GM12878 (cell line): Measurements from ENCODE around the gene ELF2. TPM values are rescaled to one million over a fixed set of nuclear protein-coding genes. Genes with fewer than 3 reads are reported as not detected.

Experiments
- BACH1 ChIP-seq: fragments of 450-650 bp; IDR thresholded peaks from 2 replicates; pipeline ENCODE4 v1.6.1; 2017; ENCODE audit warnings: mild to moderate bottlenecking, borderline replicate concordance
- FOS ChIP-seq: IDR thresholded peaks from 3 replicates; pipeline ENCODE4 v1.6.1; 2011; ENCODE audit warnings: borderline replicate concordance; ENCODE audit not compliant: insufficient read length; ENCODE audit errors: extremely low read depth
- HCFC1 ChIP-seq: fragments of 150-350 bp; IDR thresholded peaks from 2 replicates; pipeline ENCODE4 v1.6.1; 2014; ENCODE audit warnings: low read length
- IKZF1 ChIP-seq: fragments of 450-650 bp; conservative IDR thresholded peaks from 2 replicates; pipeline ENCODE4 v1.6.1; 2017; ENCODE audit warnings: antibody characterized with exemption, mild to moderate bottlenecking
- IKZF2 ChIP-seq, 2 experiments: fragments of 450-650 bp; IDR thresholded peaks; 2 replicates each; pipeline ENCODE4 v1.6.1; 2017; ENCODE audit warnings: mild to moderate bottlenecking in 2 of 2, moderate library complexity in 2 of 2
- PBX3 ChIP-seq: IDR thresholded peaks from 2 replicates; pipeline ENCODE4 v1.6.1; 2011; ENCODE audit warnings: mild to moderate bottlenecking, low read depth, low read length, moderate library complexity; ENCODE audit not compliant: insufficient replicate concordance
- POLR2A ChIP-seq: IDR thresholded peaks from 2 replicates; pipeline ENCODE4 v1.6.1; 2011; ENCODE audit warnings: low read depth, mild to moderate bottlenecking, low read length
- POLR2AphosphoS5 ChIP-seq: IDR thresholded peaks from 2 replicates; pipeline ENCODE4 v1.6.1; 2011; ENCODE audit warnings: mild to moderate bottlenecking, low read length, inconsistent platforms
- RFX5 ChIP-seq: IDR thresholded peaks from 2 replicates; pipeline ENCODE4 v1.6.1; 2011; ENCODE audit warnings: low read depth, low read length, improper control_type of control experiment
- SMAD5 ChIP-seq: IDR thresholded peaks from 2 replicates; pipeline ENCODE4 v1.6.1; 2016; ENCODE audit warnings: antibody characterized with exemption, low read depth
- ZNF687 ChIP-seq: fragments of 450-650 bp; IDR thresholded peaks from 2 replicates; pipeline ENCODE4 v1.6.1; 2017; ENCODE audit warnings: mild to moderate bottlenecking, moderate library complexity
- polyA plus RNA-seq, 11 experiments: library from polyadenylated mRNA; depleted of rRNA in 4 of 11; unstranded in 6 of 11; stranded (reverse) in 5 of 11; fragments of >200 nt; fragmentation: Nextera tagmentation in 4 of 11; fragmentation: Illumina TruSeq in 1 of 11; extraction: Ambion mirVana in 4 of 11; extraction: Trizol in 1 of 11; gene quantifications; 1 replicate in 1 of 11; 2 replicates in 10 of 11; pipeline versions ENCODE4 v1.2.1 to v1.2.3, GENCODE V29; 2011 to 2016; ENCODE audit warnings: inconsistent platforms in 2 of 11, missing spikeins in 2 of 11, low read depth in 1 of 11
- total RNA-seq, 4 experiments: library from RNA; depleted of rRNA in 3 of 4; stranded (reverse); fragments of >200 nt in 3 of 4; fragmentation: Illumina TruSeq in 1 of 4; extraction: Trizol in 1 of 4; gene quantifications; 2 replicates each; pipeline versions ENCODE4 v1.2.1 to v1.2.3, GENCODE V29; 2013 to 2021
- TF ChIP-seq, protein P1 (sequence below): IDR thresholded peaks from 2 replicates; pipeline ENCODE4 v1.6.1; 2012; ENCODE audit warnings: low read length, inconsistent platforms
- TF ChIP-seq, protein P2 (sequence below): fragments of 450-650 bp; IDR thresholded peaks from 2 replicates; pipeline ENCODE4 v1.6.1; 2016; ENCODE audit warnings: mild to moderate bottlenecking, moderate library complexity, borderline replicate concordance
- TF ChIP-seq, protein P3 (sequence below): IDR thresholded peaks from 2 replicates; pipeline ENCODE4 v1.6.1; 2012; ENCODE audit warnings: low read depth, low read length, improper control_type of control experiment

Gene ELF2
- total and polyA plus RNA-seq, 10 of the 15 experiments (the other 5 are each of a cell fraction or from before 2014, with no cell fraction given), result 10.5 to 30.1 (median 20.5) TPM

GRCh38 chr4:139082750-139083606, 94.0 kb downstream of the ELF2 start (continued):
- TF ChIP-seq, protein P1, sequence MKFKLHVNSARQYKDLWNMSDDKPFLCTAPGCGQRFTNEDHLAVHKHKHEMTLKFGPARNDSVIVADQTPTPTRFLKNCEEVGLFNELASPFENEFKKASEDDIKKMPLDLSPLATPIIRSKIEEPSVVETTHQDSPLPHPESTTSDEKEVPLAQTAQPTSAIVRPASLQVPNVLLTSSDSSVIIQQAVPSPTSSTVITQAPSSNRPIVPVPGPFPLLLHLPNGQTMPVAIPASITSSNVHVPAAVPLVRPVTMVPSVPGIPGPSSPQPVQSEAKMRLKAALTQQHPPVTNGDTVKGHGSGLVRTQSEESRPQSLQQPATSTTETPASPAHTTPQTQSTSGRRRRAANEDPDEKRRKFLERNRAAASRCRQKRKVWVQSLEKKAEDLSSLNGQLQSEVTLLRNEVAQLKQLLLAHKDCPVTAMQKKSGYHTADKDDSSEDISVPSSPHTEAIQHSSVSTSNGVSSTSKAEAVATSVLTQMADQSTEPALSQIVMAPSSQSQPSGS, result no peak; the same call in 1 of the 2 replicates
- TF ChIP-seq IKZF2 (IDR thresholded peaks at IDR 0.05) (peak; percentile 58 to 61; a peak in 2 of 4 replicates), POLR2AphosphoS5 (peak; percentile 56), FOS (peak; percentile 38), BACH1 (peak; percentile 65; the same call in 1 of the 2 replicates), POLR2A (peak; percentile 61), SMAD5 (peak; percentile 52; the same call in 1 of the 2 replicates), RFX5 (0 out of 2 replicates have a peak, but pooled peaks have one; percentile 59), HCFC1 (peak; percentile 66), IKZF1 (peak; percentile 7; the same call in 1 of the 2 replicates), ZNF687 (peak; percentile 57; the same call in 1 of the 2 replicates), PBX3 (peak; percentile 96)
- TF ChIP-seq, protein P2, sequence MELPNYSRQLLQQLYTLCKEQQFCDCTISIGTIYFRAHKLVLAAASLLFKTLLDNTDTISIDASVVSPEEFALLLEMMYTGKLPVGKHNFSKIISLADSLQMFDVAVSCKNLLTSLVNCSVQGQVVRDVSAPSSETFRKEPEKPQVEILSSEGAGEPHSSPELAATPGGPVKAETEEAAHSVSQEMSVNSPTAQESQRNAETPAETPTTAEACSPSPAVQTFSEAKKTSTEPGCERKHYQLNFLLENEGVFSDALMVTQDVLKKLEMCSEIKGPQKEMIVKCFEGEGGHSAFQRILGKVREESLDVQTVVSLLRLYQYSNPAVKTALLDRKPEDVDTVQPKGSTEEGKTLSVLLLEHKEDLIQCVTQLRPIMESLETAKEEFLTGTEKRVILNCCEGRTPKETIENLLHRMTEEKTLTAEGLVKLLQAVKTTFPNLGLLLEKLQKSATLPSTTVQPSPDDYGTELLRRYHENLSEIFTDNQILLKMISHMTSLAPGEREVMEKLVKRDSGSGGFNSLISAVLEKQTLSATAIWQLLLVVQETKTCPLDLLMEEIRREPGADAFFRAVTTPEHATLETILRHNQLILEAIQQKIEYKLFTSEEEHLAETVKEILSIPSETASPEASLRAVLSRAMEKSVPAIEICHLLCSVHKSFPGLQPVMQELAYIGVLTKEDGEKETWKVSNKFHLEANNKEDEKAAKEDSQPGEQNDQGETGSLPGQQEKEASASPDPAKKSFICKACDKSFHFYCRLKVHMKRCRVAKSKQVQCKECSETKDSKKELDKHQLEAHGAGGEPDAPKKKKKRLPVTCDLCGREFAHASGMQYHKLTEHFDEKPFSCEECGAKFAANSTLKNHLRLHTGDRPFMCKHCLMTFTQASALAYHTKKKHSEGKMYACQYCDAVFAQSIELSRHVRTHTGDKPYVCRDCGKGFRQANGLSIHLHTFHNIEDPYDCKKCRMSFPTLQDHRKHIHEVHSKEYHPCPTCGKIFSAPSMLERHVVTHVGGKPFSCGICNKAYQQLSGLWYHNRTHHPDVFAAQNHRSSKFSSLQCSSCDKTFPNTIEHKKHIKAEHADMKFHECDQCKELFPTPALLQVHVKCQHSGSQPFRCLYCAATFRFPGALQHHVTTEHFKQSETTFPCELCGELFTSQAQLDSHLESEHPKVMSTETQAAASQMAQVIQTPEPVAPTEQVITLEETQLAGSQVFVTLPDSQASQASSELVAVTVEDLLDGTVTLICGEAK, result peak; percentile 74; the same call in 1 of the 2 replicates
- TF ChIP-seq, protein P3, sequence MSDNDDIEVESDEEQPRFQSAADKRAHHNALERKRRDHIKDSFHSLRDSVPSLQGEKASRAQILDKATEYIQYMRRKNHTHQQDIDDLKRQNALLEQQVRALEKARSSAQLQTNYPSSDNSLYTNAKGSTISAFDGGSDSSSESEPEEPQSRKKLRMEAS, result peak; percentile 68
